ENCODE results near the gene THAP3. TPM values are rescaled to one million over a fixed set of nuclear protein-coding genes. Genes with fewer than 3 reads are reported as not detected.
A peak's percentile ranks its signal among the peaks of the same experiment; 100 is the strongest.

THAP3 gene
- total and polyA plus RNA-seq, 2 of the 8 experiments (the other 6 are each of a cell fraction or from before 2014, with no cell fraction given), result 8.2 to 15.3 TPM

GRCh38 chr1:6597777-6598131, 26.9 kb upstream of the THAP3 start:
- Histone ChIP-seq H3K36me3 (ENCODE audit: control insufficient read depth in 2 of 4, insufficient read depth in 4 of 4, low read length in 3 of 4) (peaks cover 10 to 37% (median 36%) of the 10 kb centered on the region in 4 experiments), H3K79me2 (ENCODE audit: control insufficient read depth in 1 of 2, insufficient read depth in 2 of 2, low read length in 2 of 2) (peaks cover 22 to 55% of the 10 kb centered on the region in 2 experiments; a peak in 3 of 4 replicates), H3K23me2 (ENCODE audit: low read depth, low read length) (peaks cover 18% of the 10 kb centered on the region), H3K18ac (ENCODE audit: extremely low read depth, low read length) (no peak overlapping the region), H3K9me3 (ENCODE audit: insufficient read depth in 2 of 2, low read depth in 1 of 2, low read length in 1 of 2) (no peaks in the 10 kb centered on the region), H3K4me2 (ENCODE audit: insufficient read depth in 1 of 2, low read depth in 2 of 2, low read length in 2 of 2) (no peak overlapping the region), H3K79me1 (ENCODE audit: low read depth, low read length) (peaks cover 21% of the 10 kb centered on the region), H2AK5ac (ENCODE audit: low read depth, low read length) (no peak overlapping the region), H4K8ac (ENCODE audit: extremely low read depth, insufficient read depth, low read length) (peak overlapping the region; percentile 7; the same call in 1 of the 2 replicates), H3K27ac (ENCODE audit: low read depth, low read length) (no peak overlapping the region), H2AFZ (ENCODE audit: low read length) (no peak overlapping the region), H3K23ac (ENCODE audit: insufficient read length) (no peak overlapping the region), H4K91ac (replicated peaks; ENCODE audit: insufficient read length, low read length) (no peak overlapping the region), H3K56ac (replicated peaks; ENCODE audit: insufficient read length, low read depth, low read length) (no peak overlapping the region), H3K27me3 (replicated peaks in 1 of 4; ENCODE audit: control insufficient read depth in 3 of 4, extremely low read depth in 1 of 4, insufficient read depth in 3 of 4, low read length in 3 of 4) (no peaks in the 10 kb centered on the region; a peak in 1 of 7 replicates), H4K20me1 (replicated peaks in 1 of 2; ENCODE audit: control insufficient read depth in 1 of 2, insufficient read depth in 2 of 2, low read length in 2 of 2) (peaks cover 27 to 45% of the 10 kb centered on the region in 2 experiments), H2BK12ac (ENCODE audit: low read depth, low read length) (no peak overlapping the region), H2BK120ac (replicated peaks; ENCODE audit: low read depth, low read length) (no peak overlapping the region), H2BK15ac (ENCODE audit: low read length) (no peak overlapping the region), H3K4ac (replicated peaks; ENCODE audit: insufficient read length, low read depth, low read length) (no peak overlapping the region), H3K4me1 (replicated peaks in 1 of 4; ENCODE audit: control insufficient read depth in 3 of 4, insufficient read depth in 4 of 4, low read length in 3 of 4) (peaks cover 0 to 6% (median 5%) of the 10 kb centered on the region in 4 experiments; a peak in 4 of 7 replicates), H4K5ac (ENCODE audit: insufficient read length, low read depth, low read length) (no peak overlapping the region), H3K4me3 (ENCODE audit: extremely low read depth in 1 of 4, insufficient read depth in 2 of 4, low read depth in 3 of 4, low read length in 4 of 4) (no peak overlapping the region), H3K9ac (replicated peaks in 1 of 4; ENCODE audit: extremely low read depth in 1 of 4, low read depth in 3 of 4, low read length in 3 of 4) (no peak overlapping the region), H2BK5ac (ENCODE audit: low read depth, low read length) (peak overlapping the region; percentile 12; the same call in 1 of the 2 replicates), H2BK20ac (ENCODE audit: low read length) (no peak overlapping the region), H3K14ac (ENCODE audit: insufficient read length) (no peak overlapping the region)
- ChIA-PET CTCF (ENCODE audit: partially characterized antibody) (interaction anchor here (0.8 to 1.9 kb wide), 7 partner anchors 9 to 73 kb away, joined by 3 to 8 read pairs (median 3); partner anchors contain the start of genes NOL9, TAS1R1 and THAP3), POLR2A (ENCODE audit: partially characterized antibody) (interaction anchor here (1.1 to 10.8 kb wide), 5 partner anchors 12 to 61 kb away, joined by 4 to 196 read pairs (median 66); partner anchors contain the start of genes NOL9, THAP3 and ZBTB48)
- no peak for DNase-seq (ENCODE audit: low read depth in 1 of 2, low spot score in 2 of 2)
- no peak for FAIRE-seq
- WGBS, 2 experiments (ENCODE audit: extremely low coverage in 1 of 2, insufficient coverage in 1 of 2, insufficient read length in 1 of 2, insufficient replicate concordance in 2 of 2, low coverage in 1 of 2, low lambda C conversion rate in 2 of 2, missing lambda C conversion rate in 1 of 2), result 97% methylated on average over 6 of the region's 6 CpGs; no CpG with 5 or more reads in 1 of the 2 experiments

Measured in H1 (cell line).